Osteoblast (primary cell): Measurements from ENCODE around the gene DLG5. TPM values are rescaled to one million over a fixed set of nuclear protein-coding genes. Genes with fewer than 3 reads are reported as not detected.

Experiments used
- DNase-seq: peaks from one replicate; pipeline ENCODE4 v3.0.0; 2011; ENCODE audit warnings: low spot score, mixed read lengths; ENCODE audit not compliant: insufficient read length; ENCODE audit errors: missing footprints
- H2AFZ ChIP-seq: 2 replicates; pipeline ENCODE4 v1.6.0; 2011; ENCODE audit warnings: mild to moderate bottlenecking, low read length
- H3K27ac ChIP-seq: 2 replicates; pipeline ENCODE4 v1.5.1; 2011; ENCODE audit warnings: mild to moderate bottlenecking, low read depth, low read length, moderate library complexity
- H3K27me3 ChIP-seq: 2 replicates; pipeline ENCODE4 v1.6.0; 2012; ENCODE audit warnings: mild to moderate bottlenecking, control low read depth, inconsistent platforms, low read length, moderate library complexity; ENCODE audit not compliant: insufficient read depth
- H3K36me3 ChIP-seq: 2 replicates; pipeline ENCODE4 v1.5.1; 2011; ENCODE audit warnings: mild to moderate bottlenecking, low read length, control low read depth, moderate library complexity; ENCODE audit not compliant: insufficient read depth
- H3K4me1 ChIP-seq: 2 replicates; pipeline ENCODE4 v1.5.1; 2011; ENCODE audit warnings: mild to moderate bottlenecking, low read length, control low read depth, moderate library complexity; ENCODE audit not compliant: insufficient read depth
- H3K4me2 ChIP-seq: 2 replicates; pipeline ENCODE4 v1.6.0; 2011; ENCODE audit warnings: mild to moderate bottlenecking, low read length; ENCODE audit not compliant: insufficient read depth
- H3K4me3 ChIP-seq: fragments of 200-600 bp; sonication (generic); 3 replicates; pipeline ENCODE4 v1.5.1; 2012; ENCODE audit warnings: mild to moderate bottlenecking, low read length, inconsistent platforms; ENCODE audit not compliant: insufficient read depth
- H3K79me2 ChIP-seq: 2 replicates; pipeline ENCODE4 v1.6.0; 2012; ENCODE audit warnings: mild to moderate bottlenecking, low read length, control low read depth, inconsistent platforms; ENCODE audit not compliant: insufficient read depth
- H3K9me3 ChIP-seq: 2 replicates; pipeline ENCODE4 v1.5.1; 2011; ENCODE audit warnings: low read depth, low read length, control low read depth
- H4K20me1 ChIP-seq: 2 replicates; pipeline ENCODE4 v1.6.0; 2012; ENCODE audit warnings: mild to moderate bottlenecking, low read length, control low read depth; ENCODE audit not compliant: insufficient read depth
- total RNA-seq: library from RNA; depleted of rRNA; stranded (reverse); fragments of >200 nt; gene quantifications from 2 replicates; pipeline ENCODE4 v1.2.3, GENCODE V29; 2012
- TF ChIP-seq, protein P1 (sequence below): IDR thresholded peaks from 2 replicates; pipeline ENCODE4 v1.5.1; 2011; ENCODE audit warnings: mild to moderate bottlenecking, low read depth, low read length, moderate library complexity; ENCODE audit errors: extremely low read depth

Gene DLG5
- total RNA-seq, 1 donor, result 51.4 TPM

- no peaks in the 10 kb centered on the region for H3K79me2 ChIP-seq
- H2AFZ ChIP-seq, result no peak overlapping the region
- no peaks in the 10 kb centered on the region for H3K4me1 ChIP-seq
- no peak overlapping the region for H3K4me2 ChIP-seq
- no peaks in the 10 kb centered on the region for H4K20me1 ChIP-seq
- H3K4me3 ChIP-seq, result no peak overlapping the region
- H3K36me3 ChIP-seq, result peaks cover 47% of the 10 kb centered on the region
- no peaks in the 10 kb centered on the region for H3K9me3 ChIP-seq
- no peak for DNase-seq
- no peak overlapping the region for H3K27ac ChIP-seq
- TF ChIP-seq, protein P1, sequence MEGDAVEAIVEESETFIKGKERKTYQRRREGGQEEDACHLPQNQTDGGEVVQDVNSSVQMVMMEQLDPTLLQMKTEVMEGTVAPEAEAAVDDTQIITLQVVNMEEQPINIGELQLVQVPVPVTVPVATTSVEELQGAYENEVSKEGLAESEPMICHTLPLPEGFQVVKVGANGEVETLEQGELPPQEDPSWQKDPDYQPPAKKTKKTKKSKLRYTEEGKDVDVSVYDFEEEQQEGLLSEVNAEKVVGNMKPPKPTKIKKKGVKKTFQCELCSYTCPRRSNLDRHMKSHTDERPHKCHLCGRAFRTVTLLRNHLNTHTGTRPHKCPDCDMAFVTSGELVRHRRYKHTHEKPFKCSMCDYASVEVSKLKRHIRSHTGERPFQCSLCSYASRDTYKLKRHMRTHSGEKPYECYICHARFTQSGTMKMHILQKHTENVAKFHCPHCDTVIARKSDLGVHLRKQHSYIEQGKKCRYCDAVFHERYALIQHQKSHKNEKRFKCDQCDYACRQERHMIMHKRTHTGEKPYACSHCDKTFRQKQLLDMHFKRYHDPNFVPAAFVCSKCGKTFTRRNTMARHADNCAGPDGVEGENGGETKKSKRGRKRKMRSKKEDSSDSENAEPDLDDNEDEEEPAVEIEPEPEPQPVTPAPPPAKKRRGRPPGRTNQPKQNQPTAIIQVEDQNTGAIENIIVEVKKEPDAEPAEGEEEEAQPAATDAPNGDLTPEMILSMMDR, result no peak
- H3K27me3 ChIP-seq, result no peaks in the 10 kb centered on the region
These were observed 97.2 kb downstream of the DLG5 start for GRCh38 chr10:77829356-77829755.

DNA sequence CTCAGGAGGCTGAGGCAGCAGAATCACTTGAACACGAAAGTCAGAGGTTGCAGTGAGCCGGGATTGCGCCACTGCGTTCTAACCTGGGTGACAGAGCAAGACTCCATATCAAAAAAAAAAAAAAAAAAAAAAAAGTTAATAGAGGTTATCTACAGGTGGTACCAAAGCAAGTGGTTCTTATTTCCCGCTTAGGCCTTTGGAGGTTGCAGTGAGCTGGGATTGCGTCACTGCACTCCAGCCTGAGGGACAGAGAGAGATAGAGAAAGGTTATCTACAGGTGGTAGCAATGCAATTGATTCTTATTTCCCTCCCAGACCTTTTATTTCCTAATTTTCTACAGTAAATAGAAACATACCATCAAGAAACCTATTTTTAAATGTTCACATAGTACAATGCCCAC, 98.2 kb downstream of the DLG5 start:
- H3K4me1 ChIP-seq, result no peaks in the 10 kb centered on the region
- H4K20me1 ChIP-seq, result no peaks in the 10 kb centered on the region
- no peaks in the 10 kb centered on the region for H3K79me2 ChIP-seq
- no peak overlapping the region for H3K27ac ChIP-seq
- H3K4me2 ChIP-seq, result no peak overlapping the region
- no peak for DNase-seq
- H3K36me3 ChIP-seq, result peaks cover 43% of the 10 kb centered on the region
- H2AFZ ChIP-seq, result no peak overlapping the region
- TF ChIP-seq, protein P1, result no peak
- no peaks in the 10 kb centered on the region for H3K27me3 ChIP-seq
- no peak overlapping the region for H3K4me3 ChIP-seq
- no peaks in the 10 kb centered on the region for H3K9me3 ChIP-seq

DNA sequence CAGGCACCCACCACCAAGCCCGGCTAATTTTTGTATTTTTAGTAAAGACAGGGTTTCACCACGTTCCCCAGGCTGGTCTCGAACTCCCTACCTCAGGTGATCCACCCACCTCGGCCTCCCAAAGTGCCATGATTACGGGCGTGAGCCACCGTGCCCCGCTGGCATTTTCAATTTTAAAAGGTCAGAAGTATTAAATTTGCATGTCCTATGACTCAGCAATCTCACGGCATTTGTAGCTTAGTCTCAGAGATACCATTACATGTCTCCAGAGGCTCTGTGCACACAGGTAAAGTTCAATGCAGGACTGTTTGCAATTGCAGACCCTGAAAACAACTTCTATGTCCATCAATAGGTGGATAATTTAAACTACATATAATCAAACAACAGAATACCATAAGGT, 99.2 kb downstream of the DLG5 start:
- Histone ChIP-seq H3K4me2 (no peak overlapping the region), H3K79me2 (no peaks in the 10 kb centered on the region), H3K4me1 (no peaks in the 10 kb centered on the region), H3K27ac (no peak overlapping the region), H4K20me1 (no peaks in the 10 kb centered on the region), H3K27me3 (no peaks in the 10 kb centered on the region), H3K4me3 (no peak overlapping the region), H3K9me3 (no peaks in the 10 kb centered on the region), H3K36me3 (peaks cover 36% of the 10 kb centered on the region), H2AFZ (no peak overlapping the region)
- TF ChIP-seq, protein P1, result no peak
- no peak for DNase-seq

GRCh38 chr10:77825965-77826364, 100.6 kb downstream of the DLG5 start:
- DNase-seq, result no peak
- Histone ChIP-seq H3K27me3 (no peaks in the 10 kb centered on the region), H4K20me1 (no peaks in the 10 kb centered on the region), H3K4me1 (no peaks in the 10 kb centered on the region), H3K4me3 (no peak overlapping the region), H3K36me3 (peaks cover 24% of the 10 kb centered on the region), H3K27ac (no peak overlapping the region), H3K4me2 (no peak overlapping the region), H3K79me2 (no peaks in the 10 kb centered on the region), H2AFZ (no peak overlapping the region), H3K9me3 (no peaks in the 10 kb centered on the region)
- TF ChIP-seq, protein P1, result no peak
